GM18870 (cell line): ENCODE results near the gene RPS24.
"Not testable (repeated sequence)": the region's sequence is repeated elsewhere in the genome, so short reads cannot be mapped to it uniquely, and the experiment has no call there.

ENCODE experiments used
- ATAC-seq: cut with Tn5 transposase; IDR thresholded peaks from one replicate; pipeline ENCODE4 v1.9.1; 2021; ENCODE audit warnings: moderate library complexity; ENCODE audit not compliant: unreplicated experiment

Gene RPS24

GRCh38 chr10:78033637-78034470, at the start of gene RPS24:
TSS of gene RPS24 (plus strand) at chr10:78033863. CDS start at chr10:78033902, 39 bp downstream.
- ATAC-seq = peak; percentile 76

GRCh38 chr10:77984986-77985385, 48.7 kb upstream of the RPS24 start:
- no peak for ATAC-seq

- ATAC-seq = no peak
These were observed 45.9 kb upstream of the RPS24 start for GRCh38 chr10:77987671-77988255.

DNA sequence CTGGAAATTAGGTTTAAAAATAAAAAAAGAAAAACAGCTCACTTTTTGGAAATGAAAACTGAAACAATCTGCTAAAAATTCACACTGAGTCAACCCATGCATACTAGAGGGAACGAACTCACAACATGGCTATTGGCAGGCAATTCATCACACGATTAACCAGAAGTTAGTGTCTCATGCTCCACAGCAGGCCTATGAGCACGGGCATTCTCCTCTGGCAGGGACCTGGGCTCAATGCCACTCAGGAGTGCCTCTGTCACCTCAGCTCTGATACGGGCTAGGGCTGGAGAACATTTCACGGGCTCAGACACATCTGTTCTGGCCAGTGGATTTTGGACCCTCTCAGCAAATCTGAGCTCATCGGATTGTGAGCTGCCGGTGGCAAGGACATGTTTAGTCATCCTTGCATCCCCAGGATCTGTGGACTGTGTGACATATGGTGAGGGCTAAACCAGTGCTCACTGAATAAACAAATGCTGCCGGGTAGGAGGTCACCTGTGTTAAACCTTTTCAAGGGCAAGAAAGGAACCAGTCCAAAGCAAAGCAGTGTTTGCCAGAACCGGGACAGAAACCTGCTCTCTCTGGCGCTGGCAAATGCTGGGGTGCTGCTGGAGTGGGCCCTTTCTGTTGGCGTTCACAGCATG, 44.5 kb upstream of the RPS24 start:
- no peak for ATAC-seq

GRCh38 chr10:77993620-77994019, 40.0 kb upstream of the RPS24 start:
- no peak for ATAC-seq

DNA sequence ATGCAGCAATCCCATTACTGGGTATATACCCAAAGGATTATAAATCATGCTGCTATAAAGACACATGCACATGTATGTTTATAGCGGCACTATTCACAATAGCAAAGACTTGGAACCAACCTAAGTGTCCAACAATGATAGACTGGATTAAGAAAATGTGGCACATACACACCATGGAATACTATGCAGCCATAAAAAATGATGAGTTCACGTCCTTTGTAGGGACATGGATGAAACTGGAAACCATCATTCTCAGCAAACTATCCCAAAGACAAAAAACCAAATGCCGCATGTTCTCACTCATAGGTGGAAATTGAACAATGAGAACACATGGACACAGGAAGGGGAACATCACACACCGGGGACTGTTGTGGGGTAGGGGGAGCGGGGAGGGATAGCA, 34.9 kb upstream of the RPS24 start:
- not testable (repeated sequence) for ATAC-seq

DNA sequence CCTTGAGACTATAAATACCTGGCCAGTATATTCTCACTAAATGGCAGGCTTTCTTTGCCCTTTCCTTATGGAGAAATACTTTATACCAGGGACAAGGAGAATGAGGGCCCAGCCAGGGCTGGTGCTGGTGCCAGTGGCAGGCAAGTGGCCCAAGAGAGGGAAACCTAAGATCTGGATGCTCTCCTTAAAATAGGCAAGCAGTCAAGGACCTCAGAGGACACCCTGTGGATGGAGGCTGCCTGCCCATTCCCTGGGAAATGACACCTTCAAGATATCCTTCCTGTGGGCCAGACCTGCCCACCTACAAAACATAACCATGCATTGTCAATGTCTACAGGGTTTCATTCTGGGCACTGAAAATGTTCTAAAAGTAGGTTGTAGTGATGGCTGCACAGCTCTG, 33.5 kb upstream of the RPS24 start:
- no peak for ATAC-seq

DNA sequence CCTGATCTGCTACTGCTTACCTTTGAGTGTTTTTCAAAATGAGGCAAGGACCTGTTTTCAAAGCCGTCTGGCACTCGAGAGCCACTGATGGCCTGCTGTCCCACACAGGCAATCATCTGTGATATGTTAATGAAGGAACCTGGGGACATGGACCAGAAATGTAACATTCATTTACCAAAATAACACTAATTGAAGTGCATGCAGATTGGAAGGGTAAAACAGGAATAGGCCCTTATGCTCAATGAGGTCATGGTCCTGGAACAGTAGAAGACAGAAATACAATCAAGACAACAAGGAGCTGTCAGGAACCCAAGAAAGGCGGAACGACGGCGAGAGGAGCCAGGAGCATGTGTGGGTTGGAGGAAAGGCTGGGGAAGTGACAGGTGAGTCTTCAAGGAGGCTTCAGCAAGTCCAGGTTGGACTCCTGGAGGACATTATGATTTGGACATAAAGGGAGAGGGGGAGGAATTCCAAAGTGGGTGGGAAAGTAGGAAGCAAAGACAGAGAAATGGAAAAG, 32.6 kb upstream of the RPS24 start:
- no peak for ATAC-seq

DNA sequence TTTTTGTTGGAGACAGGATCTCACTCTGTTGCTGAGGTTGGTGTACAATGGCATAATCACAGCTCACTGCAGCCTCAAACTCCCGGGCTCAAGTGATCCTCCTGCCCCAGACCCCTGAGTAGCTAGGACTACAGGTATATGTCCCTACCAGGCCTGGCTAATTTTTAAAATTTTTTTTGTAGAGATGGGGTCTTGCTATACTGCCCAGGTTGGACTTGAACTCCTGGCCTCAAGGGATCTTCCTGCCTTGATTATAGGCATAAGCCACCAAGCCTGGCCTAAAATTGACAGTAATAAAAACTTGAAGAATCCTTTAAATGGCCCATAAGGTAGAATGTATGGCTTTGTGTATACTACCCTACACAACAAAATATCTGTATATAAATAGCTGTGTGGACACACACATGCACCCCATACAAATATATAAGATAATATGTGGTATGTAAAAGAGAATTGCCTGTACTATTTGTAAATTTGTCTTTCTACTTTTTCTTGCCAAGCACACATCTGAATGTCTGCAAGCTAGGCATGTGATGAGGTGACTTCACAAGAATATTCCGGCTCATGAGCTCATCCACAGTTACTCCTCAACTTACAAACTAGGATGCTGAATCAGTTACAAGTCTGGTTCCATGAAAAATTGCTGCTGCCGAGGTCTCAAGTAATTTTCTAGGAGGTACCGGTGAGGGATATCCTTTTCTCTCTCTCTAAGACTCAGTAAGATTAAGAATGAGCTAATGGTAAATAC, 30.9 kb upstream of the RPS24 start:
- ATAC-seq = no peak

- no peak for ATAC-seq
These were observed 29.2 kb upstream of the RPS24 start for GRCh38 chr10:78004215-78005026.

DNA sequence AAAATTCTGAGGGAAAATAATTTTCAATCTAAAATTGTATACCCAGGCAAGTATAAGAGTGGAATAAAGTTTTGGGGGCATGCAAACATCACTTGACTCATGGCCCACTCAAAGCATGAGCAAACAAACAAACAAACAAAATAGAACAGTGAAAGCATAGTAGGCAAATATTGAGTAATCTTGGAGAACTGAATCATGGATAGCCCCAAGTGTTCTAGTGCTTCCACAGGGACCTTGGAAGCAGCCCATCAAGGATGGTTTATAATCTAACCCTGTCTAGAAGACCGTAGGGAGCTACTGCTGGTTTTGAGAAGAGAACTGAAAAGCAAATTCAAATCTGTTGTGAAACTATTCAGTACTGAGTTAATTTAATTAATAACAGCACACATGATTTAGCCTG, 26.5 kb upstream of the RPS24 start:
- ATAC-seq = no peak

DNA sequence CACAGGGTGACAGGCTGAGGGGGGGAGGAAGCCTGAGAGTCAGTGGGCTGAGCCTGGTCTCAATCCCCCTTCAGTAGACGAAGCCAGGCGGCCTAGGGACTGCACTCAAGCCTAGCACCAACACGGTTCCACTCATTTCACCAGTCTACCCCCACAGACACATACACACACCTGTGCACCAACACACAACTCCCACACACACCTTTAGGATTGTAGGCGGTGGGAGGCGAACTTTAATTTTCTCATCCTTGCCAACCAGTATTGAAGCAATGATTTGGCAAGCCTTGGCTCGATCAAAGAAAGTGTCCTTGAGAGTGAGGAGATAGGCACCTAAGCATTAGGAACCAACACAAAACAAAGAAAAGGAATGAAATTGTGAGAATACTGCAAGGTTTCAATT, 24.0 kb upstream of the RPS24 start:
- no peak for ATAC-seq

DNA sequence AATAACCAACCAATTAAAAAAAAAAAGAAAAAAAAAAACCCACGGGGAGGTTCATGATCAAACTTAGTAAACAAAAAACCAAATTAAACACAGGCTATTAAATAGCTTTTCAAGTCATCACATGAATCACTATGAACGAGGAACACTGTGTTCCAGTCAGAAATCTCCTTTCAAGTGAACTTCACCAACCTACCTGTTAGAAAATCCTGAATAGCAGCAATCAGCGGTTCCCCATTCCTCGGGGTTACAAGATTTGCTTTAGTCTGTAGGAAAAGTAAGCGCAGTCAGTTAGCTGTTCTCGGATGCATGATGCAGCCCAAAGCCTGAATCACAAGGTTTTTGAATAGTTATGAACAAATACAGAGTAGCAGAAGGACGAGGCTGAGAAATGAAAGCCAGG, 23.4 kb upstream of the RPS24 start:
- ATAC-seq = no peak

- no peak for ATAC-seq
These were observed 22.6 kb upstream of the RPS24 start for GRCh38 chr10:78011065-78011464.

GRCh38 chr10:78013564-78013963, 20.1 kb upstream of the RPS24 start:
- no peak for ATAC-seq

- ATAC-seq = no peak
These were observed 18.1 kb upstream of the RPS24 start for GRCh38 chr10:78015546-78015945.

DNA sequence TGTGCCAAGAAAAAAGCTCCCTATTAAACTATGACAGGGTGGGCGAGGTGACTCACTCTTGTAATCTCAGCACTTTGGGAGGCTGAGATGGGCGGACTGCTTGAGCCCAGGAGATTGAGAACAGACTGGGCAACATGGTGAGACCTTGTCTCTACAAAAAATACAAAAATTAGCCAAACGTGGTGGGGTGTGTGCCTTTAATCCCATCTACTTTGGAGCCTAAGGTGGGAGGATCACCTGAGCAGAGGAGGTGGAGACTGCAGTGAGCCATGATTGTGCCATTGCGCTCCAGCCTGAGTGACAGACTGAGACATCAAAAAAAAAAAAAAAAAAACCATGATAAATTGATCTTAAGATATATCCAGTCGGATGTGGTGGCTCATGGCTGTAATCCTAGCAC, 15.8 kb upstream of the RPS24 start:
- ATAC-seq = no peak

- no peak for ATAC-seq
These were observed 14.4 kb upstream of the RPS24 start for GRCh38 chr10:78019264-78019663.

DNA sequence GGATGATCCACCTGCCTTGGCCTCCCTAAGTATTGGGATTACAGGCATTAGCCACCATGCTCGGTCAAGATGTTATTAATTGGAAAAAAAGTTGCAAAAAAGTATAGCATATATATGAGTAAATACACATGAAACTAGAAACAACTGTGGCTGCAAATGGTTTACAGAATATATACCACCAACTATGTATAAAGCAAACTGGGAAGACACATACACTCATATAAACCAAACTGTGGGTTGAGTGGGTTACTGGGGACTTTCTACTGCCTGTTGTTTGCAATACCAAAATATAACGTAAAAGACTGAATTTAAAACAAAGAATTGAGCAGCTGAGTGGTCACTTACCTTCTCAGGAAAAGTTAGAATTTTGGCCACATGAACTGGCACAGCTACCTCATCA, 12.5 kb upstream of the RPS24 start:
- ATAC-seq = no peak

GRCh38 chr10:78023741-78024140, 9.9 kb upstream of the RPS24 start:
- ATAC-seq = no peak
